ENCODE results near the gene FAM83B.
A peak's percentile ranks its signal among the peaks of the same experiment; 100 is the strongest.
"Not testable (repeated sequence)": the region's sequence is repeated elsewhere in the genome, so short reads cannot be mapped to it uniquely, and the experiment has no call there.

The FAM83B gene

GRCh38 chr6:54898767-54899166, 52.2 kb downstream of the FAM83B start:
- DNase-seq, result no peak

DNA sequence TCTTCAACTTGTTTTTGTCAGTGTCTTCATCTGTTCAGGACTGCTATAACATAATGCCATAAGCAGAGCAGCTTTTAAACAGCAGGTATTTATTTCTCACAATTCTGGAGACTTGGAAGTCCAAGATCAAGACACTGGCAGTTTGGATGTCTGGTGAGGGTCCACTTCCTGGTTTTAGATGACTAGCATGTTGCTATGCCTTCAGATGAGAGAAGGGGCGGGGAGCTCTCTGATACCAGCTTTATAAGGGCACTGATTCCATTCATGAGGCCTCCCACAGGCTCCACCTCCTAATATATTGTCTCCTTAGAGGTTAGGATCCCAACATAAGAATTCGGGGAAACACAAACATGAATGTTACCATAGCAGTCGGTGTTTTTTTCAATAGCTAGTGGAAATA, 52.9 kb downstream of the FAM83B start:
- no peak for DNase-seq

DNA sequence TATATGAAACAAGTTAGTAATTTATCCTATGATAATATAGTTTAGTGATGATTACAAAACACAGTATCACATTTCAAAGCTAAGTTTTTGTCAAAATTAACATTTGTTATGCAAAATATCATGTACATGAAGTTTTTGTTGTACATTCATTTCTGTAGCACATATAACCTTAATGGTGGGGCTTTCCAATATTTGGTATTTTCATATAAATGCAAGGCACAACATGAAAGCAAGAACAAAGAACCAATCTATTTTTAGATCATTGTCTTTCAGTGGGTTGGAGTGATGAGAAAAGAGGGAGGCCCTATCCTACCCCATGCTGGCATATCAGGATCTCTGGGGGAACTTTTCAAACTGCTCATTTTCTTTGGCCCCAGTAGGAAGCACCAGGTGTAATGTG, 53.4 kb downstream of the FAM83B start:
- no peak for DNase-seq

- DNase-seq, result no peak
These were observed 54.1 kb downstream of the FAM83B start for GRCh38 chr6:54900666-54901065.

DNA sequence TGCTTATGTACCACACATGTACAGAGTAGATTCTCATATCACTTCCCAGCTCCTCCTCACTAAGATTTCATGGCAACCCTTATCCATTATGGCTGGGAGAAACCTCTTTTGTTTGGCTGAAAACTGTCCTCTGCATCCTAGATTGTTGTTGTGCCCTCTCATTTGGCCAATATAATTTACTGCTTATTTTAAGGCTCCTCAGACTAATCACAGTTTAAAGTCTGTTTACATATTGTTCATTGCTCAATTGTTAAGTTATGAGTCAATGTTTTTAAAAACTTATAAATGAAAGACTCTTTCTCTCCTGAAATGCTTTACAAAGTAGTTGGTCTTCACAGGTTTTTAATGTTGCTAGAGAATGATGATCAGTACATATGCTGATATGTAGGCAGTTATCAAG, 57.3 kb downstream of the FAM83B start:
- no peak for DNase-seq

DNA sequence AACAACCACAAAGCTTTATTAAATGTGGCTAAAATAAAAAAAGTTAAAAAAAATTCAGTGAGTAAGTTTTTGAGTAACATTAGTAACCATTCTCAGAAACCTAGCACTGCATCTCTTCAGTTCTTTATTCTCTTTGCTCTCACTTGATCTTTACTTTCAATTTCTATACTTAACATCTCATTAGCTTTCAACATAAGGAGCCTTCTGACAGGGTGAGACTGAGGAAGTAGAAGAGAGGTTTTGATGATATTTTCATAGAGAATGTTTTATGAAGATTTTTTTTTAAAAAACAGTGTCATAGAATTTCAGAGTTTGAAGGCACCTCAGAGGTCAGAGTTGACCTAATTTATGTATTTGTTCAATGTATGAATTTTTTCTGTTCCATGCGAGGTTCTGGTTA, 60.8 kb downstream of the FAM83B start:
- no peak for DNase-seq

GRCh38 chr6:54909184-54909583, 62.6 kb downstream of the FAM83B start:
- DNase-seq, result no peak

DNA sequence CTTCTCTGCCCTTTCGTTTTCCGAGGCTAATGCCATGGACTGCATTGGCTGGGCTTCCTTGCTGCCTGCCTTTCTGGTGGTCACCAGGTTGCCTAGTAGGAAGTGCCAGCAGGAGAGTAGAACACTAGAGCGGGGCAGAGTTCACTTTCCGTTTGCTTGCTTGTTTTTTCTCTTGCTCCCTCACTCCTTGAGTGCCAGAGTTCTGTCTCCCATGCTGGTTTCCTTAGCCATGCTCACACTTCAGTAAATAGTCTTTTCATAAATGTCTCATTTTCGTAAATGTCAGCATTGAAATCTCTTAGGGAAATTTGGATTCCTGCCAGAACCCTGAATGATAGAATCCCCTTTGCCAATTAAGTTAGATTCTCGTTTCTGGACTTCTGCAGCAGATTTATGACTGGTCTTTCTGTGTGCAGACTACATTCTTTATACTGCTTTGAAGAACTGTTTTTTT, 63.9 kb downstream of the FAM83B start:
- DNase-seq, result no peak

GRCh38 chr6:54910921-54911320, 64.3 kb downstream of the FAM83B start:
- DNase-seq, result no peak

- DNase-seq, result no peak
These were observed 66.6 kb downstream of the FAM83B start for GRCh38 chr6:54913211-54913610.

DNA sequence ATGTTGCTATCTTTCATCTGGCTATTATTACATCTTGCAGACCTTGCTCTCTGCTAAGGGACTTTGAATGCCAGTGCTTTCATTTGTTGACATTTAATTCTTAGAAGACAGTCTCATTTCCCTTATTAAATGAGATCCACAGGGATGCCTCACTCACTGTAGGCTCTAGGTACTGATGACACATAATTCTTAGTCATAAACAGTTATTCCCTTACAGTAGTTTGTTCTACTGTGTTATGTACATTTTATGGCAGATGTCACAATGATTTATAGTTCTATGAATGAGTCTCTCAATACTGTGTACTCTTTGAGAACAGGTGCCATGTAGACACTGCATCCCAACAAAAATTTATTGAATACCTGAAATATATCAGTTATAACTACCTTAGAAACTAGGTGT, 70.3 kb downstream of the FAM83B start:
- DNase-seq, result peak in 1 of 2 experiments; percentile 3

GRCh38 chr6:54920628-54921027, 74.1 kb downstream of the FAM83B start:
- DNase-seq, result no peak

GRCh38 chr6:54921891-54922290, 75.3 kb downstream of the FAM83B start:
- no peak for DNase-seq

GRCh38 chr6:54929245-54929909, 82.8 kb downstream of the FAM83B start:
- no peak for DNase-seq

- DNase-seq, result no peak
These were observed 86.1 kb downstream of the FAM83B start for GRCh38 chr6:54932622-54933021.

- DNase-seq, result no peak
These were observed 89.2 kb downstream of the FAM83B start for GRCh38 chr6:54935739-54936138.

GRCh38 chr6:54937371-54937770, 90.8 kb downstream of the FAM83B start:
- no peak for DNase-seq

DNA sequence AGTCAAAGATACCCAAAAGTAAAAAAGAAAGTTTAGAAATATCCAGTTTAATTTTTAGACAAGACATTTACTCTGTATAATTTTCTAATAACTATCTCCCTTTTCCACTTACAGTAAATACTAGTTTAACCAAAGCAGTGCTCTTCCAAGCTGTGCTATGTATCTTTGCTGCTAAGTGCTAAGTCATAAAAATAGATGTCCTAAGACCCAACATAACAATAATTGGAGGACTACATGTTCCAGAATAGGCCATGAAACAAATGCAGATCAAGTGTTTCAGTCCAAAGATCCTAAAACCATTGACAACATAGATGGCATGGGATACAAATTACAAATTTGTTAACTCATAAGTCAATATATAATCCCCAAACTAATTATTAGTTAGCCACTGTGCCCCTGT, 111.1 kb downstream of the FAM83B start:
- DNase-seq, result no peak

- DNase-seq, result no peak
These were observed 111.9 kb downstream of the FAM83B start for GRCh38 chr6:54958446-54958845.

DNA sequence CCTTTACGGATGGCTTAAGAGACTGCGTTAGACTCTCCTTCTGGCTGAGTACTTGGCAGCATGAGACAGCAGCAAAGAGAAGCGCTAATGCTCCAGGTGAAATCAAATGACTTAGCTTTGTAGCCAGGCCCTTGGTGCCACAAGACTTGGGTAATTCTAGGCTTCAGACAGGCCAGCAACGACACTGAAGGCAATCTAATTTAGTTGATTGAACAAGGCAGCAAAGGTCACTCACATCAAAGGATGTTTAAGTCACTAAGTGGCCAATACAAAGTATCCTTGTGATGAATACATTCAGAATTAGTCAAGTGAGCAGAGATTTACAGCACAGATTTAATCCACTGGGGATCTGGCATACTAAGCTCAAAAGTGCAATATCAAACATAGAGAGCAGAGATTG, 113.2 kb downstream of the FAM83B start:
- no peak for DNase-seq

DNA sequence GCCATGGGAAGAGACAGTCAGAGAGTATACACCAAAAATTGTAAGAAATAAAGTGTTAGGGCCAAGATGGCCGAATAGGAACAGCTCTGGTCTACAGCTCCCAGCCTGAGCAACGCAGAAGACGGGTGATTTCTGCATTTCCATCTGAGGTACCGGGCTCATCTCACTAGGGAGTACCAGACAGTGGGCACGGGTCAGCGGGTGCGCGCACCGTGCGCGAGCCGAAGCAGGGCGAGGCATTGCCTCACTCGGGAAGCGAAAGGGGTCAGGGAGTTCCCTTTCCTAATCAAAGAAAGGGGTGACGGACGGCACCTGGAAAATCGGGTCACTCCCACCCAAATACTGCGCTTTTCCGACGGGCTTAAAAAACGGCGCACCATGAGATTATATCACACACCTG, 114.8 kb downstream of the FAM83B start:
- DNase-seq, result not testable (repeated sequence)

DNA sequence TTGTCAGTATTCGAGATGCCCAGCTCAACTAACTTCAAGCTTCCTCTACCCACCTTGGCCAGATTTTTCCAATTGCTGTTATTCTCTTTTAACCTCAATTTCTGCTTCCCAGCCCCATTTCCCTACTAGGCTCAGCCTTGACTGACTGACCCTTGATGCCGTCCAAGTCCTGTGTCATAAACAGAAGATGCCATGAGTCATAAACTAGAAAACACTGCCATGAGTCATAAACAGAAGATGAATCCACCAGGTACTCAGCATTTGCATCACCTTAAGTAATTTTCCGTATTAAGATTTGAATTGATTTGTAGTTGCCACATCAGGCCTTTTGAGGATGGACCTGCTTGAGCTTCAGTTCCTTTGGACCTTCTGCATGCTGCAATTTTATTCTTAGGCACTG, 123.8 kb downstream of the FAM83B start:
- no peak for DNase-seq

DNA sequence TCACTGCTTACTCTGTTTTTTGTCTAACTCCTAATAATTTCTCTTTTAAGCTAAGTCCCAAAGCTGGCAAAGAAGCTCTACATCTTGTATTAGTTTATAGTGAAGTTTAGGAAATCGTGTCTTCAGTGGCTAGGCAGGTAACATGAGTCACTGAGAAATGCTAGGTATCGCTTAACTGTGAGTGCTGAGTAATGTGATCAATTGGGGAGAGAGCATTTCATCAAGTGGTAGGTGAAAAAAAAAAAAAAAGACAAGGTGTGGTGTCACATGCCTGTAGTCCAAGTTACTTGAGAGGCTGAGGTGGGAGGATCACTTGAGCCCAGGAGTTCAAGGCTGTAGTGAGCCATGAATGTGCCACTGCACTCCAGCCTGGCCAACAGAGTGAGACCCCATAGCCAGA, 125.3 kb downstream of the FAM83B start:
- no peak for DNase-seq

DNA sequence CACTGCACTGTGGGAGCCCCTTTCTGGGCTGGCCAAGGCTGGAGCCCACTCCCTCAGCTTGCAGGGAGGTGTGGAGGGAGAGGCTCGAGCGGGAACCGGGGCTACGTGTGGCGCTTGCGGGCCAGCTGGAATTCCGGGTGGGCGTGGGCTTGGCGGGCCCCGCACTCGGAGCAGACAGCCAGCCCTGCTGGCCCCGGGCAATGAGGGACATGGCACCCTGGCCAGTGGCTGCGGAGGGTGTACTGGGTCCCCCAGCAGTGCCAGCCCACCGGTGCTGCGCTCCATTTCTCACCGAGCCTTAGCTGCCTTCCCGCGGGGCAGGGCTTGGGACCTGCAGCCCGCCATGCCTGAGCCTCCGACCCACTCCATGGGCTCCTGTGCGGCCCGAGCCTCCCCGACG, 132.6 kb downstream of the FAM83B start:
- not testable (repeated sequence) for DNase-seq

- no peak for DNase-seq
These were observed 134.1 kb downstream of the FAM83B start for GRCh38 chr6:54980511-54981275.

All from NCI-H526 (cell line).